NB4 (cell line): ENCODE measurements around the gene BCAR3.

ENCODE experiments used
- DNase-seq: peaks from one replicate; pipeline ENCODE4 v3.0.0; 2010; ENCODE audit warnings: low read depth
- H3K4me3 ChIP-seq: one replicate; pipeline ENCODE4 v1.5.1; 2011; ENCODE audit warnings: mild to moderate bottlenecking, low read depth, low read length, moderate library complexity
- CTCF ChIP-seq: IDR thresholded peaks from one replicate; pipeline ENCODE4 v1.5.1; 2012; ENCODE audit warnings: low read depth, low read length
- MAX ChIP-seq: IDR thresholded peaks from 2 replicates; pipeline ENCODE4 v1.6.1; 2011; ENCODE audit warnings: low read depth, low read length
- MYC ChIP-seq: IDR thresholded peaks from 2 replicates; pipeline ENCODE4 v1.6.1; 2011; ENCODE audit warnings: low read depth, low read length
- POLR2A ChIP-seq: IDR thresholded peaks from 2 replicates; pipeline ENCODE4 v1.6.1; 2011; ENCODE audit warnings: mild to moderate bottlenecking; ENCODE audit not compliant: insufficient read length; ENCODE audit errors: extremely low read depth

The BCAR3 gene

GRCh38 chr1:93628681-93629080 lies 53.0 kb downstream of the BCAR3 start:
- no peak overlapping the region for H3K4me3 ChIP-seq
- TF ChIP-seq CTCF = no peak
- no peak for TF ChIP-seq MAX
- no peak for TF ChIP-seq MYC
- TF ChIP-seq POLR2A = no peak
- no peak for DNase-seq

GRCh38 chr1:93625582-93626327 lies 55.9 kb downstream of the BCAR3 start:
- H3K4me3 ChIP-seq = no peak overlapping the region
- TF ChIP-seq MYC = no peak
- no peak for TF ChIP-seq CTCF
- TF ChIP-seq MAX = no peak
- no peak for TF ChIP-seq POLR2A
- DNase-seq = no peak

GRCh38 chr1:93623875-93624274 lies 57.8 kb downstream of the BCAR3 start:
- H3K4me3 ChIP-seq = no peak overlapping the region
- TF ChIP-seq CTCF (no peak), POLR2A (no peak), MYC (no peak), MAX (no peak)
- DNase-seq = no peak

- H3K4me3 ChIP-seq = no peak overlapping the region
- no peak for DNase-seq
- TF ChIP-seq POLR2A (no peak), MYC (no peak), CTCF (no peak), MAX (no peak)
These were observed 58.2 kb downstream of the BCAR3 start for GRCh38 chr1:93623436-93623835.

- DNase-seq = no peak
- H3K4me3 ChIP-seq = no peak overlapping the region
- TF ChIP-seq POLR2A = no peak
- TF ChIP-seq CTCF = no peak
- TF ChIP-seq MAX = no peak
- no peak for TF ChIP-seq MYC
These were observed 60.4 kb downstream of the BCAR3 start for GRCh38 chr1:93621246-93621645.
